GM19043 (cell line): ENCODE results near the gene CEACAM16.
"Not testable (repeated sequence)": the region's sequence is repeated elsewhere in the genome, so short reads cannot be mapped to it uniquely, and the experiment has no call there.

Source experiments
- ATAC-seq: cut with Tn5 transposase; IDR thresholded peaks from one replicate; pipeline ENCODE4 v1.9.1; 2021; ENCODE audit warnings: low read depth; ENCODE audit not compliant: unreplicated experiment

Gene CEACAM16

GRCh38 chr19:44698492-44699201 is at the start of gene CEACAM16:
Gene CEACAM16 (plus strand): TSS chr19:44699151. CDS start chr19:44701457, 2,306 bp downstream.
- ATAC-seq, result no peak

GRCh38 chr19:44649578-44650145 is 49.3 kb upstream of the CEACAM16 start:
- no peak for ATAC-seq

- ATAC-seq, result no peak
Observed at GRCh38 chr19:44653343-44653742, 45.6 kb upstream of the CEACAM16 start.

- ATAC-seq, result no peak
Observed at GRCh38 chr19:44653977-44654774, 44.8 kb upstream of the CEACAM16 start.

- no peak for ATAC-seq
Observed at GRCh38 chr19:44657211-44657921, 41.6 kb upstream of the CEACAM16 start.

GRCh38 chr19:44658069-44658733 is 40.8 kb upstream of the CEACAM16 start:
- ATAC-seq, result no peak

- no peak for ATAC-seq
Observed at GRCh38 chr19:44660081-44660480, 38.9 kb upstream of the CEACAM16 start.

- ATAC-seq, result no peak
Observed at GRCh38 chr19:44661205-44661604, 37.7 kb upstream of the CEACAM16 start.

- ATAC-seq, result no peak
Observed at GRCh38 chr19:44661904-44662303, 37.0 kb upstream of the CEACAM16 start.

- ATAC-seq, result no peak
Observed at GRCh38 chr19:44662691-44663385, 36.1 kb upstream of the CEACAM16 start.

- ATAC-seq, result no peak
Observed at GRCh38 chr19:44663996-44664395, 35.0 kb upstream of the CEACAM16 start.

GRCh38 chr19:44664976-44665375 is 34.0 kb upstream of the CEACAM16 start:
- ATAC-seq, result no peak

GRCh38 chr19:44666852-44667556 is 31.9 kb upstream of the CEACAM16 start:
- no peak for ATAC-seq

GRCh38 chr19:44668985-44669764 is 29.8 kb upstream of the CEACAM16 start:
- ATAC-seq, result no peak

- not testable (repeated sequence) for ATAC-seq
Observed at GRCh38 chr19:44670027-44670426, 28.9 kb upstream of the CEACAM16 start.

GRCh38 chr19:44671400-44671799 is 27.6 kb upstream of the CEACAM16 start, which contains the start of gene CEACAM19:
Gene CEACAM19 (plus strand): TSS chr19:44671482. CDS start chr19:44671932, 450 bp downstream.
- no peak for ATAC-seq

- ATAC-seq, result no peak
Observed at GRCh38 chr19:44672226-44672625, 26.7 kb upstream of the CEACAM16 start.

GRCh38 chr19:44673510-44673909 is 25.4 kb upstream of the CEACAM16 start:
- ATAC-seq, result no peak
